ENCODE data around the gene SYNGR3.

The SYNGR3 gene

GRCh38 chr16:1984347-1985225, 5.2 kb upstream of the SYNGR3 start:
- TF ChIP-seq EZH2phosphoT487 (IDR thresholded peaks at IDR 0.05; ENCODE audit: low read depth) (no peak), CTCF (IDR thresholded peaks at IDR 0.05; ENCODE audit: low read depth, low read length) (no peak)
- Histone ChIP-seq H3K9me3 (ENCODE audit: insufficient read depth, low read length) (no peaks in the 10 kb centered on the region), H3K4me3 (ENCODE audit: low read length) (peak overlapping the region; percentile 95), H3K79me2 (ENCODE audit: low read length) (peaks cover 12% of the 10 kb centered on the region), H3K36me3 (replicated peaks; ENCODE audit: low read depth, low read length) (peaks cover 14% of the 10 kb centered on the region), H3K27me3 (ENCODE audit: low read depth, low read length) (no peaks in the 10 kb centered on the region), H3K9ac (ENCODE audit: low read length) (peak overlapping the region; percentile 88), H3K4me2 (ENCODE audit: low read length) (peak overlapping the region; percentile 98), H4K20me1 (ENCODE audit: insufficient read depth, low read length) (no peaks in the 10 kb centered on the region), H3K4me1 (ENCODE audit: low read length) (peaks cover 10% of the 10 kb centered on the region), H2AFZ (ENCODE audit: low read depth, low read length) (no peak overlapping the region; the same call in 1 of the 2 replicates), H3K27ac (ENCODE audit: low read length) (no peak overlapping the region)

GRCh38 chr16:1985466-1986150, 4.2 kb upstream of the SYNGR3 start:
- H2AFZ ChIP-seq (ENCODE audit: low read depth, low read length), result no peak overlapping the region

GRCh38 chr16:1987198-1987597, 2.6 kb upstream of the SYNGR3 start:
- no peak overlapping the region for H2AFZ ChIP-seq (ENCODE audit: low read depth, low read length)
- H3K4me2 ChIP-seq (ENCODE audit: low read length), result no peak overlapping the region
- H3K27me3 ChIP-seq (ENCODE audit: low read depth, low read length), result no peaks in the 10 kb centered on the region
- no peak overlapping the region for H3K27ac ChIP-seq (ENCODE audit: low read length)
- no peak overlapping the region for H3K4me3 ChIP-seq (ENCODE audit: low read length)
- H3K79me2 ChIP-seq (ENCODE audit: low read length), result peaks cover 12% of the 10 kb centered on the region
- H3K4me1 ChIP-seq (ENCODE audit: low read length), result peaks cover 15% of the 10 kb centered on the region
- no peaks in the 10 kb centered on the region for H3K9me3 ChIP-seq (ENCODE audit: insufficient read depth, low read length)
- H3K36me3 ChIP-seq (replicated peaks; ENCODE audit: low read depth, low read length), result peaks cover 14% of the 10 kb centered on the region
- TF ChIP-seq EZH2phosphoT487 (IDR thresholded peaks at IDR 0.05; ENCODE audit: low read depth) (no peak), CTCF (IDR thresholded peaks at IDR 0.05; ENCODE audit: low read depth, low read length) (no peak)
- H4K20me1 ChIP-seq (ENCODE audit: insufficient read depth, low read length), result no peaks in the 10 kb centered on the region
- no peak overlapping the region for H3K9ac ChIP-seq (ENCODE audit: low read length)

More at GRCh38 chr16:1985466-1986150, 4.2 kb upstream of the SYNGR3 start:
- Histone ChIP-seq H3K4me1 (ENCODE audit: low read length) (peaks cover 11% of the 10 kb centered on the region), H3K36me3 (replicated peaks; ENCODE audit: low read depth, low read length) (peaks cover 14% of the 10 kb centered on the region), H3K4me2 (ENCODE audit: low read length) (peak overlapping the region; percentile 98), H3K9me3 (ENCODE audit: insufficient read depth, low read length) (no peaks in the 10 kb centered on the region), H3K9ac (ENCODE audit: low read length) (peak overlapping the region; percentile 88), H3K4me3 (ENCODE audit: low read length) (peak overlapping the region; percentile 95), H4K20me1 (ENCODE audit: insufficient read depth, low read length) (no peaks in the 10 kb centered on the region), H3K27ac (ENCODE audit: low read length) (no peak overlapping the region), H3K79me2 (ENCODE audit: low read length) (peaks cover 12% of the 10 kb centered on the region), H3K27me3 (ENCODE audit: low read depth, low read length) (no peaks in the 10 kb centered on the region)
- no peak for TF ChIP-seq EZH2phosphoT487 (IDR thresholded peaks at IDR 0.05; ENCODE audit: low read depth)
- no peak for TF ChIP-seq CTCF (IDR thresholded peaks at IDR 0.05; ENCODE audit: low read depth, low read length)

GRCh38 chr16:1990101-1990350, 256 bp downstream of the SYNGR3 start:
- Histone ChIP-seq H3K79me2 (ENCODE audit: low read length) (peaks cover 9% of the 10 kb centered on the region), H3K4me3 (ENCODE audit: low read length) (peak overlapping the region; percentile 77), H3K9me3 (ENCODE audit: insufficient read depth, low read length) (no peaks in the 10 kb centered on the region), H2AFZ (ENCODE audit: low read depth, low read length) (no peak overlapping the region), H3K4me1 (ENCODE audit: low read length) (peaks cover 13% of the 10 kb centered on the region), H3K4me2 (ENCODE audit: low read length) (peak overlapping the region; percentile 66), H3K9ac (ENCODE audit: low read length) (no peak overlapping the region; the same call in 1 of the 2 replicates), H3K27ac (ENCODE audit: low read length) (no peak overlapping the region), H3K27me3 (ENCODE audit: low read depth, low read length) (no peaks in the 10 kb centered on the region), H3K36me3 (replicated peaks; ENCODE audit: low read depth, low read length) (peaks cover 14% of the 10 kb centered on the region), H4K20me1 (ENCODE audit: insufficient read depth, low read length) (no peaks in the 10 kb centered on the region)
- TF ChIP-seq EZH2phosphoT487 (IDR thresholded peaks at IDR 0.05; ENCODE audit: low read depth), result no peak
- TF ChIP-seq CTCF (IDR thresholded peaks at IDR 0.05; ENCODE audit: low read depth, low read length), result no peak
